ENCODE measurements around the gene THBD.

Gene THBD

DNA sequence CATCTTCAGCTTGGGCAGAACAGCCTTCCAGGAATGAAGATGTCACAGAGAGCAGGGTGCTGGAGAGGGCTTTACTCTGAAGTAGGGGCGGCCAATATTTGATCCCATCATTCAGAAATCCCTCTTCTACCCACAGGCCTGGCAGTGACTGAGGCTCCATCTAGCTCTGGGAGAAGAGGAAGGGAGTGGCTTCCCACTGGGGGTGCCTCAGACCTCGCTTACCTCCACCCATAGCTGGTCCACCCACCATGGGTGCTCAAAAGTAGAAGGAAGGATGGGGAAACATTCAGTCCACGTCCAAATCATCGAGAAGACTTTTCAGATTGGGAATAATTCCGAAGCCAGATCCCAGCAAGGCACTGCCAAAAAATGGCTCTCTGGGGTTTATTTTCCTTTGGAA lies 11.8 kb upstream of the THBD start:
- DNase-seq, result no peak

DNA sequence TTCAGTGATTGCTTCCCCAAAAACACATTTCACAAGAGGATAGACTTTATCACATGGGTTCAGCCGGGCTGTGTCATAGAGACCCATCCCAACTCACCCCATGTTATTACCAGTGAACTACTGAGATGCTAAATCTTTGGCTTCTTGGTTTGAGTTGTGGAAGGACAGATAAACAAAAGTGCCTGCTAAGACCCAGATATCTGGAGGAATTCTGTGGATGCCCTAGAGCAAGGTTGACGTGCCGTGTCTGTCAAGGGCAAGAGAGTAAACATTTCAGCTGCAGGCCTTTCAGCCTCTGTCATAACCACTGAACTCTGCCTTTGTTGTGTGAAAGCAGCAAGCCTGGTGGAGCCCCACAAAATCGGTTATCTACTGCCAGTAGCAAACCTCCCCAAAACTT lies 11.2 kb upstream of the THBD start:
- no peak for DNase-seq

DNA sequence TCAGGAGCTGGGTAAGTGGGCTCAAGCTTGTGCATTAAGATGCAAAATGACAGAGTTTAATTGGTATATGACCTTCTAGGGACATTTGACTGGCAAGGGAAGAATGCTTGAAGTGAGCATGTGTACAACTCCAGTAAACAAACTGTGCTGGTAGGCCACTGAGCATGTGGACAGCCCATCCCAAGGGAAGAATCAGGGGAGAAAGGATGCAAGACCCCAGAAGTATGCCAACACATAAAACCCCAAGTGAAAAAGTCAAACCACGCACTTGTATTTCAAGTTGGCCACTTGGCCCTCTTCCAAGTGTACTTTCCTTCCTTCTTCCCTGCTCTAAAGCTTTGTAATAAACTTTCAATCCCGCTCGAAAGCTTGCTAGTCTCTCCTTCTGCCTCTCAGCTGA lies 10.4 kb upstream of the THBD start:
- DNase-seq, result no peak

GRCh38 chr20:23059001-23059400 lies 9.5 kb upstream of the THBD start:
- DNase-seq, result no peak

DNA sequence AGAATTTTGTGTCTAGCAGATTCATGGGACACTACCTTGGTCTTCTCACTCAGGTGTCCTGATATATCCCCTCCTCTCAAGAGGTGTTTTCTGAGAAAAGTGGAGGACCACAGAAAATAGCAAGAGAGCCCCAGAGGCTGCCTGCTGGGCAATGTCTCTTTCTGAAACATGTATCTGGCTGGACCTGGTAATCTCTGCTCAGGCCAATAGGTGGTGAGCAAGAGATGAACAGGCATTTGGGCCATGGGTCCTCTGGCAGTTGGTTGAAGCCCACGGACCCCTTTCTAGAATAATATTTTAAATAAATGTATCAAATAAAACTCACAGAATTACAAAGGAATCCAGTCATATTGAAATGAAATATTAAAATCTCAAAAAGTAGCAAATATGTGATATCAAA lies 8.8 kb upstream of the THBD start:
- no peak for DNase-seq

DNA sequence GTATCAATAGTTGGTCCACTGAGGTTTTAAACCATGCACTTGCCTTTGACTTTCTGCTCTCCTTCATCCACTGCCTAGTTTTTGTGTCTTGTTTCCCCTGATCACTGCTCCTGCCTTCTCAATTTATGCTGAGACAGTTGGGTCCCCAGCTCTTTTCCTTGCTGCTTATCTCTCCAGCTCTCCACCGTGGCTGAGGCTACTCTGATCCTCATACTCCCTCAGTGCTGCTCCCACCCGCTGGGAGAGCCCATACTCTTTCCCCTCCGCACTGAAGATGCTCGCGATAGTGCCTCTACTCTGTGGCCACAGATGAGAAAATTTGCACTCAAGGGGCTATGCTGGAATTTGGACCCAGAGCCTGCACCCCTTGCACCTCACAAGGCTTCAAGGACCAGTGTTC lies 3.4 kb upstream of the THBD start:
- no peak for DNase-seq

DNA sequence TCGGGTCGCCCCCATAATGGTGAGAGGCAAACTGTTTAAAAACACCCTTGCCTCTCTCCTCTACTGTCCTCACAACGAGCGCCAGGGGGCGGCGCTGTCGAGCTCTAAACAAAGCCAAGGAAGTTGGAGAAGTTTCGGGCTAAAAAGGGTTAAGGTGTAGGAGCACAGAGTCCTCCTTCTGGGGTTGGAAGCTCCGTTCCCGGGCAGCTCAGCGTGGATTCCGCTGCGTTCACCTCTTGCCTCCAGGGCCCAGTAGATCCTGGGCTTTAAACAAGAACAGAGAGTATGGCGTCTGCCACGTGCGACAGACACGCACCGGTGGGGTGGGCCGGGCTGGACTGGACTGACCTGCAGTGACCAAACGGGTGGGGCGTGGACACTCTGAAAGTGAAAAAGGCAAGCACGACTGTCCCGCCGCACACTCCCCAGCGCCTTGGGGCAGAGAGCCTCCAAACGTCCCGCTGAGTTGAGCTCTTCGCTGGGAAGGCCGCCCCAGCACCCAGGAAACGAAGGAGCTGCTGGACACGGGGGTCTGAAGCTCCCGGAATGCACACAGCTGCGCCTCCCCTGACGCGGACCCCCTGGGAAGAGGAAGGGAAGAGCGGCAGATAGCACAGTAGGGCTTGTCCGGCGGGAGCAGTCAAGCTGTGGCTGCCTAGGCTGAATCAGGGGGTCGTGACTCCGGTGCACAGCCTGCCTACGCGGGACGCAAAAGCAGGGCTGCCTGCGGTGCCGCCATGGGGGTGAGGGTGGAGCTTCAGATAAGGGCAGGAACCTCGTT lies 1.6 kb upstream of the THBD start:
- peak; percentile 25 to 62 for DNase-seq

- DNase-seq, result peak in 1 of 2 donors; percentile 33
These were observed 785 bp upstream of the THBD start for GRCh38 chr20:23050076-23050838.

DNA sequence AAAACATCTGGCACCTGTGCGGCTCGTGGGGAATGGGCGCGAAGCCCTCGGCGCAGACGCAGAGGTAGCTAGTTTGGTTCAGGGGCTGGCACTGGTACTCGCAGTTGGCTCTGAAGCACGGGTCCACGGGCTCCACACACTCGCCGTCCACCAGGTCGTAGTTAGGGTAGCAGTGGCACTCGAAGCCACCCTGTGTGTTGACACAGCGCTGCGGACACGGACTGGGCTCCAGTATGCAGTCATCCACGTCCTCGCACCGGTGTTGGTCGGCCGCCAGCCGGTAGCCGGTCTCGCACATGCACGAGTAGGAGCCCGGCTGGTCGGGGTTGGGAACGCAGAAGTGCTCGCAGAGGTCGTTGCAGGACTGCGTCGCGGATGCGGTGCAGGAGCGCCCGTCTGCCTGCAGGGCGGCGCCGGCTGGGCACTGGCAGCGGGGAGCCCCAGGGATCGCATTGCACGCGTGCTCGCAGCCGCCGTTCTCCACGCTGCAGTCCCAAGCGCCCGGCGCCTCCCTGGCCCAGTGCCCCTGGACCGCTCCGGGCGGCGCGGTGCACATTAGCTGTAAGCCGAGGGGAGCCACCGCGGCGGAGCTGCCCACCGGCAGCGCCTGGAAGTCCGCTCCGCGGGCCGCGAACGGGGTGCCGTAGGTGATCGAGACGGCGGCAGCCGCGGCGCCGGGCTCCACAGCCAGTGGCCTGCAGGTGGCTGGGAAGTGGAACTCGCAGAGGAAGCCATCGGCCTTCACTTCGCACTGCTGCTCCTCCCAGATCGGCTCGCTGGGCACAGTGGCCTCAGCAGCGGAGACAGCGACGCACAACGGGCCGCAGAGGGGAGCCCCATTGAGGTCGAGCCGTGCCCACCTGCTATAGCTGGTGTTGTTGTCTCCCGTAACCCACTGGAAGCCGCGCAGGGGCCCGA lies 930 bp downstream of the THBD start:
- peak in 1 of 2 donors; percentile 57 for DNase-seq

GRCh38 chr20:23047738-23048214 lies 1.7 kb downstream of the THBD start:
- no peak for DNase-seq

GRCh38 chr20:23047001-23047737 lies 2.3 kb downstream of the THBD start:
- DNase-seq, result no peak

DNA sequence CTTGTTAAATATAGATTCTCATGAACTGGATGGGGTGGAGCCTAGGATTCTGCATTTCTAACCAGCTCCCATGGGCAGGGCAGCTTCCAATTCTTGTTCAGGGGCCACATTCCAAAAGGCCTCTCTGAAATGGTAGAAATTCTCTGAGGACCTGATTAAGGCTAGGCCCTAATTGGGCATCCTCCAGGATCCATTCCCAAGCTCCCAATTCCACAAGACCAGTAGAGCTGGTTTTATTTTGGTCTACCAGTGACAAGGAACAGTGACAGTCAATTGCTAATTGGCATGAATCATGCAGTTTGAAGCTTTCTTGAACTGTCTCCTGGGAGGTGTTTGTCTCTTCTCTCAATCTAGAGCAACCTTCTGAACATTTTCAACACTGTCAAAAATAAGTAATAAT lies 3.0 kb downstream of the THBD start:
- no peak for DNase-seq

DNA sequence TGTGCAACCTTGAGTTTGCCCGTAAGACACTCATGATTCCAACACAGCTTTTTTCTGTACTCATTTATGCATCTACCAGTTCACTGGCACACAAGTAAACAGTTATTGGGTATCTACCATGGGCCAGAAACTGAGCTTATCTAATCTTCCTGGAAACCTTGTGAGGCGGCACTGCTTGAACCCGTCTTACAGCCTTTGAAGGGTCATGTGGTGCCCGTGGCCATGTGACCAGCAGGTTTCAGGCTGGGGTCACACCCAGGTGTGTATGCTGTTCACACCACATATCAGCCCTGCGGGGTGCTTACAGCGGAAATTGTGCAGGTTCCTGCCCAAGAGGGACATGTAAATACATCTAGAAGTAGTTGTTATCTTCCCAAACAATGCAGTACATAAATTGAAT lies 6.1 kb downstream of the THBD start:
- no peak for DNase-seq

- no peak for DNase-seq
These were observed 7.2 kb downstream of the THBD start for GRCh38 chr20:23042270-23042669.

GRCh38 chr20:23039885-23040508 lies 9.5 kb downstream of the THBD start:
- no peak for DNase-seq

DNA sequence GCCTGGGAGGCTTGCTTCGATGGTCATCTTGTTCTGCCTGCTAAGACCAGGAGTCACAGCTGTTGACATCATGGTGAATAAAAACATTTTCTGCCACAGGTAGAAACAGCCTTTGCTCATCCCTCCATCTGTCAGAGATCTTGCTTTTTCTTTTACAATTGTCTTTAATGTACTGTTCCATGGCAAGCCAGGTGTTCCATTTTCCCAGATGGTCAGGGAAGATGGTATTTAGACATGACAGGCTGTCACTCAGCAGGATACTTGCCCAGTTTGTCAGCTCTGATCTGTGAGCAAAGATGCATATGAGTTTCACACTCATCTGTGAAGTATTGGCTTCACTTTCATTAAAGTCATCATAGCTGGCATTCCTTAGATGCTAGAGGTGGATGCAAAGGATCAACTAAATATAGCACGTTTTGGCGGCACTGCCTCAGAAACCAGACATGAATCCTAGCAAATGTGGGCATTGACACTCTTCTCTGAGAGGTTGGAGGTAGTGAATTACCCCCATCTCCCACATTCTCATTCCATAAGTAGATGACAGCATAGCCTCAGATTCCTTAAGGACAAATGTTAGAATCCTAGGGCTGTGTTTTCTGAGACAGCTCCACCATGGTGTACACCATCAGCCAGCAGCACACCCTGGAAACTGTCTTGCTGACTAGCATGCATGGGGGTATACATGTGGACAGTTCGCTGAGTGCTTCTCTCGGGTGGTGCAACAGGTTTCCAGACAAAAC lies 10.2 kb downstream of the THBD start:
- no peak for DNase-seq

DNA sequence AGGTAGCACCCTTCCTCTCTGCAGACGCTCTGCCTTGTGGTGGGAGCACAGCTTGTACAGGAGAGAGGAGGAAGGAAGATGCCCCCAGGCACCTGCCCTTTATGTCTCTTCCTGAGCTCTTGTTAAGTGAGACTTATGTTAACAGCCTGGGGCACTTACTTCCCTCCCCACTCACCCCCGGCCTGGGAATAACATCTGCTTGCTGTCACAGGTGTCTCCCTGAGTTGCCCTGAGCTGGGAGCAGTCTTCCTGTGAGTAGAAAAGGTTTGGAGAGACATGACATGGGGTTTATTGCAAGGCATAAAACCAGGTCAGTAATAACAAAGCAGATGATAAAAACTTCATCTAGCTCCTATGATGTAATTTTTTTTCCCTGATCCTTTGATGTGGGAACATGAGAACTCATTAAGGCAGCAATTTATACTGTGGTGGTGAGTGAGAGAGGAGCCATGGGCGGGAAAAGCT lies 12.4 kb downstream of the THBD start:
- no peak for DNase-seq

GRCh38 chr20:23036371-23036770 lies 13.1 kb downstream of the THBD start:
- no peak for DNase-seq

DNA sequence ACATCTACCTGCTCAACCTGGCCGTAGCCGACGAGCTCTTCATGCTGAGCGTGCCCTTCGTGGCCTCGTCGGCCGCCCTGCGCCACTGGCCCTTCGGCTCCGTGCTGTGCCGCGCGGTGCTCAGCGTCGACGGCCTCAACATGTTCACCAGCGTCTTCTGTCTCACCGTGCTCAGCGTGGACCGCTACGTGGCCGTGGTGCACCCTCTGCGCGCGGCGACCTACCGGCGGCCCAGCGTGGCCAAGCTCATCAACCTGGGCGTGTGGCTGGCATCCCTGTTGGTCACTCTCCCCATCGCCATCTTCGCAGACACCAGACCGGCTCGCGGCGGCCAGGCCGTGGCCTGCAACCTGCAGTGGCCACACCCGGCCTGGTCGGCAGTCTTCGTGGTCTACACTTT lies 13.7 kb downstream of the THBD start:
- DNase-seq, result no peak

DNA sequence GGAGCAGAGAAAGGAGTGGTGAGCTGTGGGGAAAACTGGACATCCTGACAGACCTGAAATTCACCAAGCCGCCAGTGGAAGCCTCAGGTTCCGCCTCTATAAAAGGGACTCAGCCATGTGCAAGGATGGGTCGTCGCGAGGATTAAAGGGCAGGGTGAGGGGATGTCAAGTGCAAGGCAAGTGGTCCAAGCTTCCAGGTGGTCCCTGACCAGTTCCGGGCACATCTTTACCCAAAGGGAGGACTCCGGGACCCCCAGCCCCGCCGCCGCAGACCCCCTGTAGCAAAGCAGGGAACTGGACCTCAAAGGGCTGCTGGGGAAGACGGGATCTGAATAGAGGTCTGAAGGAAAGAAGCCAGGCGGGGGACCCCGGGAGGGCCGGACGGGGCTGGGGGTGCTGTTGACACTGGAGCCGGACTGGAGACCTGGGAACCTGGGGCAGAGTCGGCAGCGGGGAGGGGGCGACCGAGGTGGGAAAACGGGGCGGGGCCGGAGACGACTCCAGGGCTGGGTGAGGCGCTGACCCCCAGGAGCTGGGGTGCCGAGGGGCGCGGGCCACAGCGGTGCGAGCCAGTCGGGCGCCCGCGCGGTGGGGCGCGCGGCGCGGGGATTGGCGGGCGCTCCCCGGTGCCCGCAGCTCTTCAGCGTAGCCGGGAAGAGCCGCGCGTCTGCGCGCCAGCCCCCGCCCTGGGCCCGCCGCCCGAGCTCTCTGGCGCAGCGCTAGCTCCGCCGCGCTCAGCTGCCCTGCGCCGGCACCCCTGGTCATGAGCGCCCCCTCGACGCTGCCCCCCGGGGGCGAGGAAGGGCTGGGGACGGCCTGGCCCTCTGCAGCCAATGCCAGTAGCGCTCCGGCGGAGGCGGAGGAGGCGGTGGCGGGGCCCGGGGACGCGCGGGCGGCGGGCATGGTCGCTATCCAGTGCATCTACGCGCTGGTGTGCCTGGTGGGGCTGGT lies 14.5 kb downstream of the THBD start, which contains the start of gene SSTR4:
Gene SSTR4 (plus strand): TSS at position 592 of the 951 bp plus-strand sequence. CDS start 172 bp downstream, at position 764.
- DNase-seq, result no peak
